Ishikawa (cell line): ENCODE data around the gene MTARC1.

ENCODE experiments used
- CEBPB ChIP-seq: IDR thresholded peaks from 2 replicates; pipeline ENCODE4 v1.6.1; 2012
- CREB1 ChIP-seq: IDR thresholded peaks from 2 replicates; pipeline ENCODE4 v1.6.1; 2012; ENCODE audit warnings: low read depth
- EGR1 ChIP-seq: IDR thresholded peaks from 2 replicates; pipeline ENCODE4 v1.6.1; 2012
- EP300 ChIP-seq: IDR thresholded peaks from 2 replicates; pipeline ENCODE4 v1.6.1; 2012; ENCODE audit warnings: borderline replicate concordance
- FOXM1 ChIP-seq: IDR thresholded peaks from 2 replicates; pipeline ENCODE4 v1.6.1; 2012; ENCODE audit warnings: low read depth, borderline replicate concordance
- NFIC ChIP-seq: IDR thresholded peaks from 2 replicates; pipeline ENCODE4 v1.6.1; 2012
- RAD21 ChIP-seq: IDR thresholded peaks from 2 replicates; pipeline ENCODE4 v1.6.1; 2012; ENCODE audit warnings: low read depth
- TAF1 ChIP-seq: IDR thresholded peaks from 2 replicates; pipeline ENCODE4 v1.6.1; 2012; ENCODE audit warnings: low read depth, mild to moderate bottlenecking
- TEAD4 ChIP-seq: IDR thresholded peaks from 2 replicates; pipeline ENCODE4 v1.6.1; 2012
- YY1 ChIP-seq: IDR thresholded peaks from 2 replicates; pipeline ENCODE4 v1.6.1; 2012; ENCODE audit warnings: low read depth
- TF ChIP-seq, protein P1 (sequence below): IDR thresholded peaks from 2 replicates; pipeline ENCODE4 v1.6.1; 2012
- TF ChIP-seq, protein P2 (sequence below): IDR thresholded peaks from 2 replicates; pipeline ENCODE4 v1.6.1; 2012; ENCODE audit warnings: low read depth, mild to moderate bottlenecking
- TF ChIP-seq, protein P3 (sequence below): IDR thresholded peaks from 2 replicates; pipeline ENCODE4 v1.6.1; 2012

DNA sequence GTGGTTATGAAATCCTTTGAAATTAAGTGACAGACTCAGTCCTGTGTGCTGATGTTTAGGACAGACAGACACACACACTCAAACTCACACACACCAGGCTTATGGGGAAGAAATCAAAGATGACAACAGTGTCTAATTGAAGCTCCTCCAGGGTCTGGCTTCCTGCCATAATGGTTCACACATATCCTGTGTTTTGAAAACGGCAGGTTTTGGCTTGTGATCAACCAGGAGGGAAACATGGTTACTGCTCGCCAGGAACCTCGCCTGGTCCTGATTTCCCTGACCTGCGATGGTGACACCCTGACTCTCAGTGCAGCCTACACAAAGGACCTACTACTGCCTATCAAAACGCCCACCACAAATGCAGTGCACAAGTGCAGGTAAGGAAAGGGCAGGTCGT, 4.6 kb downstream of the MTARC1 start:
- TF ChIP-seq EP300: no peak
- TF ChIP-seq RAD21: no peak
- no peak for TF ChIP-seq CEBPB
- no peak for TF ChIP-seq YY1
- TF ChIP-seq TAF1: no peak
- no peak for TF ChIP-seq NFIC
- TF ChIP-seq, protein P1, sequence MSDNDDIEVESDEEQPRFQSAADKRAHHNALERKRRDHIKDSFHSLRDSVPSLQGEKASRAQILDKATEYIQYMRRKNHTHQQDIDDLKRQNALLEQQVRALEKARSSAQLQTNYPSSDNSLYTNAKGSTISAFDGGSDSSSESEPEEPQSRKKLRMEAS: no peak
- no peak for TF ChIP-seq CREB1
- TF ChIP-seq, protein P2, sequence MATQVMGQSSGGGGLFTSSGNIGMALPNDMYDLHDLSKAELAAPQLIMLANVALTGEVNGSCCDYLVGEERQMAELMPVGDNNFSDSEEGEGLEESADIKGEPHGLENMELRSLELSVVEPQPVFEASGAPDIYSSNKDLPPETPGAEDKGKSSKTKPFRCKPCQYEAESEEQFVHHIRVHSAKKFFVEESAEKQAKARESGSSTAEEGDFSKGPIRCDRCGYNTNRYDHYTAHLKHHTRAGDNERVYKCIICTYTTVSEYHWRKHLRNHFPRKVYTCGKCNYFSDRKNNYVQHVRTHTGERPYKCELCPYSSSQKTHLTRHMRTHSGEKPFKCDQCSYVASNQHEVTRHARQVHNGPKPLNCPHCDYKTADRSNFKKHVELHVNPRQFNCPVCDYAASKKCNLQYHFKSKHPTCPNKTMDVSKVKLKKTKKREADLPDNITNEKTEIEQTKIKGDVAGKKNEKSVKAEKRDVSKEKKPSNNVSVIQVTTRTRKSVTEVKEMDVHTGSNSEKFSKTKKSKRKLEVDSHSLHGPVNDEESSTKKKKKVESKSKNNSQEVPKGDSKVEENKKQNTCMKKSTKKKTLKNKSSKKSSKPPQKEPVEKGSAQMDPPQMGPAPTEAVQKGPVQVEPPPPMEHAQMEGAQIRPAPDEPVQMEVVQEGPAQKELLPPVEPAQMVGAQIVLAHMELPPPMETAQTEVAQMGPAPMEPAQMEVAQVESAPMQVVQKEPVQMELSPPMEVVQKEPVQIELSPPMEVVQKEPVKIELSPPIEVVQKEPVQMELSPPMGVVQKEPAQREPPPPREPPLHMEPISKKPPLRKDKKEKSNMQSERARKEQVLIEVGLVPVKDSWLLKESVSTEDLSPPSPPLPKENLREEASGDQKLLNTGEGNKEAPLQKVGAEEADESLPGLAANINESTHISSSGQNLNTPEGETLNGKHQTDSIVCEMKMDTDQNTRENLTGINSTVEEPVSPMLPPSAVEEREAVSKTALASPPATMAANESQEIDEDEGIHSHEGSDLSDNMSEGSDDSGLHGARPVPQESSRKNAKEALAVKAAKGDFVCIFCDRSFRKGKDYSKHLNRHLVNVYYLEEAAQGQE: no peak
- TF ChIP-seq TEAD4: no peak
- TF ChIP-seq, protein P3, sequence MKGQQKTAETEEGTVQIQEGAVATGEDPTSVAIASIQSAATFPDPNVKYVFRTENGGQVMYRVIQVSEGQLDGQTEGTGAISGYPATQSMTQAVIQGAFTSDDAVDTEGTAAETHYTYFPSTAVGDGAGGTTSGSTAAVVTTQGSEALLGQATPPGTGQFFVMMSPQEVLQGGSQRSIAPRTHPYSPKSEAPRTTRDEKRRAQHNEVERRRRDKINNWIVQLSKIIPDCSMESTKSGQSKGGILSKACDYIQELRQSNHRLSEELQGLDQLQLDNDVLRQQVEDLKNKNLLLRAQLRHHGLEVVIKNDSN: no peak
- no peak for TF ChIP-seq EGR1
- TF ChIP-seq FOXM1: no peak
